H1 (cell line): ENCODE data around the gene ADAT3. TPM values are rescaled to one million over a fixed set of nuclear protein-coding genes. Genes with fewer than 3 reads are reported as not detected.
A peak's percentile ranks its signal among the peaks of the same experiment; 100 is the strongest.

Source experiments
- CTCF ChIA-PET: fragments of 300-600 bp; sonication (Branson Sonifier 250); formaldehyde crosslinking; loops from one replicate; lab custom pipeline; 2021; ENCODE audit not compliant: partially characterized antibody; lab: Charles Lee
- POLR2A ChIA-PET: fragments of 300-600 bp; sonication (Branson Sonifier 250); formaldehyde crosslinking; loops from one replicate; lab custom pipeline; 2021; ENCODE audit warnings: inconsistent platforms; ENCODE audit not compliant: partially characterized antibody; lab: Charles Lee
- DNase-seq, 2 experiments: peaks; one replicate each; pipeline versions ENCODE4 v3.0.0 to v3.0.0-alpha.2; 2010 to 2022; ENCODE audit warnings: low spot score in 2 of 2, low read depth in 1 of 2, mixed read lengths in 1 of 2
- FAIRE-seq: peaks from 2 replicates; lab custom pipeline; 2011; peaks lifted over from hg19 to GRCh38; lab: Jason Lieb, UNC
- H2AFZ ChIP-seq: 2 replicates; pipeline ENCODE4 v1.8.1; 2012; ENCODE audit warnings: low read length, inconsistent platforms
- H2AK5ac ChIP-seq: 2 replicates; pipeline ENCODE4 v1.6.1; 2013; ENCODE audit warnings: low read depth, low read length
- H2BK120ac ChIP-seq: replicated peaks from 2 replicates; pipeline ENCODE3; 2013; ENCODE audit warnings: low read depth, low read length, inconsistent platforms
- H2BK12ac ChIP-seq: 2 replicates; pipeline ENCODE4 v1.6.1; 2013; ENCODE audit warnings: low read depth, low read length
- H2BK15ac ChIP-seq: 2 replicates; pipeline ENCODE4 v1.6.1; 2013; ENCODE audit warnings: low read length
- H2BK20ac ChIP-seq: 2 replicates; pipeline ENCODE4 v1.6.1; 2013; ENCODE audit warnings: low read length
- H2BK5ac ChIP-seq: 2 replicates; pipeline ENCODE4 v1.6.1; 2013; ENCODE audit warnings: low read depth, low read length
- H3K14ac ChIP-seq: 2 replicates; pipeline ENCODE4 v1.6.1; 2013; ENCODE audit warnings: inconsistent platforms; ENCODE audit not compliant: insufficient read length
- H3K18ac ChIP-seq: 2 replicates; pipeline ENCODE4 v1.6.1; 2013; ENCODE audit warnings: low read length; ENCODE audit errors: extremely low read depth
- H3K23ac ChIP-seq: 2 replicates; pipeline ENCODE4 v1.6.1; 2013; ENCODE audit warnings: inconsistent platforms; ENCODE audit not compliant: insufficient read length
- H3K23me2 ChIP-seq: 2 replicates; pipeline ENCODE4 v1.6.1; 2013; ENCODE audit warnings: low read depth, low read length
- H3K27ac ChIP-seq: 2 replicates; pipeline ENCODE4 v1.6.1; 2011; ENCODE audit warnings: low read depth, low read length, inconsistent platforms
- H3K27me3 ChIP-seq, 4 experiments: replicated peaks in 1 of 4; 1 replicate in 1 of 4; 2 replicates in 3 of 4; pipeline versions ENCODE4 v1.6.1 to v1.8.1; 2011 to 2013; ENCODE audit warnings: low read length in 3 of 4, mild to moderate bottlenecking in 3 of 4, inconsistent platforms in 2 of 4, mixed read lengths in 2 of 4, moderate library complexity in 1 of 4; ENCODE audit not compliant: control insufficient read depth in 3 of 4, insufficient read depth in 3 of 4; ENCODE audit errors: extremely low read depth in 1 of 4
- H3K36me3 ChIP-seq, 4 experiments: 2 replicates each; pipeline versions ENCODE4 v1.6.1 to v1.8.1; 2011 to 2013; ENCODE audit warnings: mild to moderate bottlenecking in 4 of 4, low read length in 3 of 4, moderate library complexity in 2 of 4, control low read depth in 1 of 4, inconsistent platforms in 1 of 4; ENCODE audit not compliant: insufficient read depth in 4 of 4, control insufficient read depth in 2 of 4
- H3K4ac ChIP-seq: replicated peaks from 2 replicates; pipeline ENCODE3; 2013; ENCODE audit warnings: low read length, low read depth, mixed read lengths, inconsistent platforms; ENCODE audit not compliant: insufficient read length
- H3K4me1 ChIP-seq, 4 experiments: replicated peaks in 1 of 4; 1 replicate in 1 of 4; 2 replicates in 3 of 4; pipeline versions ENCODE4 v1.6.1 to v1.8.1; 2011 to 2013; ENCODE audit warnings: low read length in 3 of 4, inconsistent platforms in 2 of 4, mixed read lengths in 1 of 4; ENCODE audit not compliant: insufficient read depth in 4 of 4, control insufficient read depth in 3 of 4
- H3K4me2 ChIP-seq, 2 experiments: 2 replicates each; pipeline versions ENCODE4 v1.6.1 to v1.8.1; 2011 to 2013; ENCODE audit warnings: low read depth in 2 of 2, low read length in 2 of 2, control low read depth in 1 of 2, inconsistent platforms in 1 of 2, mild to moderate bottlenecking in 1 of 2; ENCODE audit not compliant: insufficient read depth in 1 of 2
- H3K4me3 ChIP-seq, 4 experiments: fragments of 200-600, 300-600 bp in 1 of 4; sonication (generic), shearing (Covaris generic), sonication (Bioruptor Twin) in 1 of 4; 2 replicates each; pipeline versions ENCODE4 v1.5.1 to v1.8.1; 2011 to 2016; ENCODE audit warnings: low read length in 4 of 4, low read depth in 3 of 4, control low read depth in 2 of 4, inconsistent platforms in 2 of 4, mild to moderate bottlenecking in 2 of 4, mixed read lengths in 1 of 4, moderate library complexity in 1 of 4; ENCODE audit not compliant: insufficient read depth in 2 of 4; ENCODE audit errors: extremely low read depth in 1 of 4
- H3K56ac ChIP-seq: replicated peaks from 2 replicates; pipeline ENCODE3; 2013; ENCODE audit warnings: low read depth, mild to moderate bottlenecking, mixed read lengths, low read length, inconsistent platforms; ENCODE audit not compliant: insufficient read length
- H3K79me1 ChIP-seq: 2 replicates; pipeline ENCODE4 v1.6.1; 2013; ENCODE audit warnings: low read depth, low read length, control low read depth
- H3K79me2 ChIP-seq, 2 experiments: 2 replicates each; pipeline versions ENCODE4 v1.6.1 to v1.8.1; 2012 to 2013; ENCODE audit warnings: low read length in 2 of 2, mild to moderate bottlenecking in 2 of 2, inconsistent platforms in 1 of 2; ENCODE audit not compliant: insufficient read depth in 2 of 2, control insufficient read depth in 1 of 2
- H3K9ac ChIP-seq, 4 experiments: replicated peaks in 1 of 4; 1 replicate in 1 of 4; 2 replicates in 3 of 4; pipeline versions ENCODE4 v1.6.1 to v1.8.1; 2011 to 2013; ENCODE audit warnings: low read depth in 3 of 4, low read length in 3 of 4, control low read depth in 2 of 4, mild to moderate bottlenecking in 2 of 4, moderate library complexity in 2 of 4, inconsistent platforms in 1 of 4; ENCODE audit errors: extremely low read depth in 1 of 4
- H3K9me3 ChIP-seq, 2 experiments: 2 replicates each; pipeline versions ENCODE4 v1.6.1 to v1.8.1; 2012 to 2013; ENCODE audit warnings: mild to moderate bottlenecking in 2 of 2, moderate library complexity in 2 of 2, control low read depth in 1 of 2, inconsistent platforms in 1 of 2, low read depth in 1 of 2, low read length in 1 of 2, mixed read lengths in 1 of 2; ENCODE audit not compliant: insufficient read depth in 2 of 2
- H4K20me1 ChIP-seq, 2 experiments: replicated peaks in 1 of 2; 2 replicates each; pipeline versions ENCODE3 to v1.8.1; 2011 to 2013; ENCODE audit warnings: inconsistent platforms in 2 of 2, low read length in 2 of 2, mild to moderate bottlenecking in 1 of 2; ENCODE audit not compliant: insufficient read depth in 2 of 2, control insufficient read depth in 1 of 2
- H4K5ac ChIP-seq: 2 replicates; pipeline ENCODE4 v1.6.1; 2013; ENCODE audit warnings: low read length, low read depth, mixed read lengths, inconsistent platforms; ENCODE audit not compliant: insufficient read length
- H4K8ac ChIP-seq: 2 replicates; pipeline ENCODE4 v1.8.0; 2013; ENCODE audit warnings: mild to moderate bottlenecking, moderate library complexity, low read length, inconsistent platforms; ENCODE audit not compliant: insufficient read depth; ENCODE audit errors: extremely low read depth
- H4K91ac ChIP-seq: replicated peaks from 2 replicates; pipeline ENCODE3; 2013; ENCODE audit warnings: low read length, mixed read lengths, inconsistent platforms; ENCODE audit not compliant: insufficient read length
- ASH2L ChIP-seq: fragments of 200-600, 300-600 bp; sonication (generic); IDR thresholded peaks from one replicate; pipeline ENCODE4 v1.7.1; 2017; ENCODE audit warnings: low read length
- CBX5 ChIP-seq: fragments of 300-800, 300-1000 bp; sonication (generic); IDR thresholded peaks from 2 replicates; pipeline ENCODE4 v1.7.1; 2016; ENCODE audit warnings: antibody characterized with exemption, low read length, low read depth
- GABPA ChIP-seq: IDR thresholded peaks from 2 replicates; pipeline ENCODE4 v1.6.1; 2011; ENCODE audit warnings: mild to moderate bottlenecking, low read length, moderate library complexity, borderline replicate concordance; ENCODE audit not compliant: insufficient read depth
- JUND ChIP-seq: IDR thresholded peaks from 2 replicates; pipeline ENCODE4 v1.6.1; 2011; ENCODE audit warnings: mild to moderate bottlenecking, improper control_type of control experiment, low read length
- KDM1A ChIP-seq: fragments of 200-600, 300-600 bp; sonication (generic); IDR thresholded peaks from 2 replicates; pipeline ENCODE4 v1.7.1; 2016; ENCODE audit warnings: mild to moderate bottlenecking, low read length, borderline replicate concordance
- POU5F1 ChIP-seq: IDR thresholded peaks from 2 replicates; pipeline ENCODE4 v1.6.1; 2011; ENCODE audit warnings: low read depth, mild to moderate bottlenecking, low read length, moderate library complexity
- USF2 ChIP-seq: IDR thresholded peaks from 2 replicates; pipeline ENCODE4 v1.6.1; 2011; ENCODE audit warnings: low read length, improper control_type of control experiment
- YY1 ChIP-seq: IDR thresholded peaks from 2 replicates; pipeline ENCODE4 v1.6.1; 2011; ENCODE audit warnings: low read depth, mild to moderate bottlenecking, low read length
- WGBS, 2 experiments: shearing (Covaris generic) in 1 of 2; methylation state at CpG; one replicate each; pipeline versions ENCODE4 v1.1.6 to v1.1.7; 2013 to 2015; ENCODE audit warnings: low lambda C conversion rate in 2 of 2, mixed read lengths in 2 of 2, inconsistent platforms in 1 of 2, low coverage in 1 of 2, missing lambda C conversion rate in 1 of 2; ENCODE audit not compliant: insufficient replicate concordance in 2 of 2, insufficient coverage in 1 of 2, insufficient read length in 1 of 2; ENCODE audit errors: extremely low coverage in 1 of 2, missing lambda C conversion rate in 1 of 2; 5-methylcytosine and 5-hydroxymethylcytosine counted together
- polyA plus RNA-seq, 7 experiments: library from polyadenylated mRNA; depleted of rRNA in 3 of 7; stranded (reverse) in 5 of 7; unstranded in 2 of 7; fragments of >200 nt in 5 of 7; fragments of 200-250 nt in 2 of 7; gene quantifications; 1 replicate in 5 of 7; 2 replicates in 1 of 7; 4 replicates in 1 of 7; pipeline versions ENCODE4 v1.2.1 to v1.2.3, GENCODE V29; 2011 to 2013; ENCODE audit warnings: missing spikeins in 2 of 7, mixed read lengths in 2 of 7
- total RNA-seq: library from RNA; stranded (reverse); fragmentation: NEBNext Ultra II Directional; extraction: Animal tissue kit (Norgen Biotek cat#: 25700); gene quantifications from 2 replicates; pipeline ENCODE4 v1.2.1, GENCODE V29; 2021
- TF ChIP-seq, protein P1 (sequence below): IDR thresholded peaks from 2 replicates; pipeline ENCODE4 v1.6.1; 2012; ENCODE audit warnings: low read length, inconsistent platforms

Gene ADAT3
- total and polyA plus RNA-seq, 2 of the 8 experiments (the other 6 are each of a cell fraction or from before 2014, with no cell fraction given) = 5.4 to 10.8 TPM

- Histone ChIP-seq H3K4me2 (peak overlapping the region; percentile 89 to 90), H3K4ac (no peak overlapping the region), H3K79me1 (peaks cover 16% of the 10 kb centered on the region), H4K5ac (no peak overlapping the region), H3K9me3 (no peaks in the 10 kb centered on the region), H3K14ac (no peak overlapping the region), H3K4me3 (peak overlapping the region; percentile 66 to 84 (median 76)), H3K36me3 (no peaks in the 10 kb centered on the region), H2AFZ (no peak overlapping the region), H3K4me1 (peaks cover 0 to 57% (median 43%) of the 10 kb centered on the region in 4 experiments; a peak in 6 of 7 replicates), H2BK5ac (no peak overlapping the region), H2BK15ac (no peak overlapping the region), H2BK120ac (no peak overlapping the region), H3K18ac (no peak overlapping the region), H4K8ac (no peak overlapping the region), H2BK12ac (no peak overlapping the region), H4K20me1 (peaks cover 34 to 50% of the 10 kb centered on the region in 2 experiments), H3K23me2 (peaks cover 12% of the 10 kb centered on the region; the same call in 1 of the 2 replicates), H3K79me2 (peaks cover 18 to 61% of the 10 kb centered on the region in 2 experiments; a peak in 3 of 4 replicates), H3K56ac (no peak overlapping the region), H3K27ac (no peak overlapping the region), H2BK20ac (no peak overlapping the region), H4K91ac (no peak overlapping the region), H2AK5ac (no peak overlapping the region), H3K23ac (no peak overlapping the region), H3K27me3 (peaks cover 0 to 15% (median 6%) of the 10 kb centered on the region in 4 experiments; a peak in 5 of 7 replicates), H3K9ac (no peak overlapping the region)
- ChIA-PET CTCF (interaction anchor here (0.9 to 1.7 kb wide), 3 partner anchors 17 to 28 kb away, joined by 3 to 5 read pairs (median 3); no protein-coding TSS in a partner anchor), POLR2A (interaction anchor here (1.1 to 1.3 kb wide), 2 partner anchors 12 to 43 kb away, joined by 3 to 4 read pairs; partner anchors contain the start of gene REXO1)
- 19% methylated on average over 24 of the region's 28 CpGs; no CpG with 5 or more reads in 1 of the 2 experiments for WGBS, 2 experiments
- DNase-seq (no peak), FAIRE-seq (no peak)
- no peak for TF ChIP-seq KDM1A
- no peak for TF ChIP-seq USF2
- TF ChIP-seq JUND = no peak
- TF ChIP-seq YY1 = no peak
- no peak for TF ChIP-seq CBX5
- TF ChIP-seq POU5F1 = no peak
- no peak for TF ChIP-seq ASH2L
- TF ChIP-seq GABPA = no peak
- TF ChIP-seq, protein P1, sequence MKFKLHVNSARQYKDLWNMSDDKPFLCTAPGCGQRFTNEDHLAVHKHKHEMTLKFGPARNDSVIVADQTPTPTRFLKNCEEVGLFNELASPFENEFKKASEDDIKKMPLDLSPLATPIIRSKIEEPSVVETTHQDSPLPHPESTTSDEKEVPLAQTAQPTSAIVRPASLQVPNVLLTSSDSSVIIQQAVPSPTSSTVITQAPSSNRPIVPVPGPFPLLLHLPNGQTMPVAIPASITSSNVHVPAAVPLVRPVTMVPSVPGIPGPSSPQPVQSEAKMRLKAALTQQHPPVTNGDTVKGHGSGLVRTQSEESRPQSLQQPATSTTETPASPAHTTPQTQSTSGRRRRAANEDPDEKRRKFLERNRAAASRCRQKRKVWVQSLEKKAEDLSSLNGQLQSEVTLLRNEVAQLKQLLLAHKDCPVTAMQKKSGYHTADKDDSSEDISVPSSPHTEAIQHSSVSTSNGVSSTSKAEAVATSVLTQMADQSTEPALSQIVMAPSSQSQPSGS = no peak
Measured at GRCh38 chr19:1860821-1861598, 44.2 kb upstream of the ADAT3 start.
